ENCODE data around the gene RIC8A.
A peak's percentile ranks its signal among the peaks of the same experiment; 100 is the strongest.

The RIC8A gene

DNA sequence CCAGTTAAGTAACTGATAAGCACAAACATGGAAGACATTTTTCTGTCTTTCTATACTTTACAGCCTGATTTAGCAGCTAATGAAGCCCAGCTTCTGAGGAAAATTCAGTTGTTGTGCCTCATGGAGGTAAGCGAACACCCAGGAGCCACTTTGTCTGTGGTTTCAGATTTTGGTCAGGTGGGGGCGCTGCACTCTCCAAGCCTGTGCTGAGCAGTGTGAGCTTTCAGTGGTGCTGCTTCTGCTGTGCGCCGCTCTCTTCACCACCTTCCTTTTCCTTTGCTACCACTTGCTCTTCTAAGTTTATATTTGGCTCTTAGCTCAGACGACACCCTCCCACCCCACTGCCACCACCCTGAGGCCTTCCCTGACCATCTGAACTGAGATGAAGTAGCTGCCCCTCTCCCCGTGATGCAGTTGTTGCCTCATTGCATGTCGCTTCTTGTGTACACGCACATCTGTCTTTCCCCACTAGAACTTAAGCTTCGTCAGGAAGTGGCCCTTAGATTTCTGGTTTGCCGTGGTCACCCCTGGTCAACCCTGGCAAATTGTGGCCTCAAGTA, 43.3 kb downstream of the RIC8A start:
- peak; percentile 86 for DNase-seq

DNA sequence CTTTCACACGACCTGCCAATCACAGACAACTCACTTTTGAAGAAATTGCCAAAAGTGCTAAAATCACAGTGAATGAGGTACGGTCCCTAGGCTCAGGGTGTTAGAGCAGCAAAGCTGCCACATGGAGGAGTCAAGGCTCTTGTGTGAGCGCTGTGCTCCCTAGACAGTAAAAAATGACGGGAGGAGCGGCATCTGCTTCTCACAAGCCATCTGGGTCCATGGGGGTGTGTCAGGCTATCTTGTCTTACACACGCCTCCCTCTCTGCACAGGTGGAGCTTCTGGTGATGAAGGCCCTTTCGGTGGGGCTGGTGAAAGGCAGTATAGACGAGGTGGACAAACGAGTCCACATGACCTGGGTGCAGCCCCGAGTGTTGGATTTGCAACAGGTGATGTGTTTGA, 44.0 kb downstream of the RIC8A start:
- DNase-seq = peak; percentile 10

DNA sequence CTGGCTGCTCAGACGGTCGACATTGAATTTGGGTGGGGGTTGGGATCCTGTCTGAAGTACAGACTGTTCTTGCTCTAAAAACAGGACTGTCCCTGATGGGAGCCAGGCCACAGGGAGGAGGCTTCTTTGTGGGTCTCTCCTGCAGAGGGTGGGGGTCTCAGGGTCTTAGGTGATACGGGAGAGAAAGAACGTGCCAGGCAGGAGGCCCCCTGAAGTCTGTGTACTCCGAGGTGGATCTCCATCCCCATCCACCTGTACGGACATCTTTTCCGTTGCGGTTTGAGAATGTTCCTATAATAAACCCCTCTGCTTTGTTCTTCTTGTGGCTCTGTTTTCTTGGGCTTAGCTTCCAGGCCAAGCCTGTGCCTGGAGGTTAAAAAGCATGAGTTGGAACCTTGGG, 45.2 kb downstream of the RIC8A start:
- DNase-seq = no peak

GRCh38 chr11:253160-253885, 45.8 kb downstream of the RIC8A start:
- no peak for DNase-seq

- DNase-seq = no peak
Observed at GRCh38 chr11:253886-254270, 46.4 kb downstream of the RIC8A start.

- no peak for DNase-seq
Observed at GRCh38 chr11:255176-255575, 47.7 kb downstream of the RIC8A start.

GRCh38 chr11:255816-256215, 48.3 kb downstream of the RIC8A start:
- DNase-seq = no peak

DNA sequence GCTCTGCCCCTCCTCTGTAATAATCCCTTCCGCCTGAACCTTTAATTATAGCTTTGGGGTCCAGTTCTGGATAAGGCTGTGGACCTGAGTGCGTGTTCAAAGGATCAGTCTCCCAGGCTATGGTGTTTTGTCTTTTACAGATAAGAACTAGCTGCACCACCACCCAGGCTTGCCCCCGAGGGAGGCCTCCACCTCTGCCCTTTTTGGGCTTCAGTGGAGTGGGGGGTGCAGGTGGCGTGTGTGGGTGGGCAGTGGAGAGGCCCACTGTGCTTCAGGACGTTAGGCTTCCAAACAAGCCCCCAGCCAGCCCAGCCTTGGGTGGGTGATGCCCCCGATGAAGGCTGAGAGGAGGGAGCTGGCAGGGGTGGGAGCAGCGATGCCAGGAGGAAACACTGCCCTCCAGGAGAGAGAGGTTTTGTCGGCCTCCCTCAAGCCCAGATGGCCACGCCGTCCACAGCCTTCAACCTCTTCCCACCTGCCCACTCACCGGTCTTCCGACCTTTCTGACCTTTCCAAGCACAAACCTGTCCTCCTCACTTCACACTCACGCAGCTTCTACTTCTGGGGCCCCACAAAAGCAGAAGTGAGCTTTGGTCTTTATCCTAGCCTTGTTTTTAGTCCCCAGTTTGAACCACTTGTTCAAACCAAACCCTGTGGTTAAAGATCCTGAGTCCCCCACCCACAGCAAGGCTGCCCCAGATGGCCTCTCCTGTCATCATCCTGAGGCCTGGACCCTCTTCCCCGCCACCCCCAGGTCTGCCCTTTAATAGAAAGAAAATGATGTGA, 49.6 kb downstream of the RIC8A start:
- DNase-seq = no peak

- no peak for DNase-seq
Observed at GRCh38 chr11:257766-258493, 50.4 kb downstream of the RIC8A start.

DNA sequence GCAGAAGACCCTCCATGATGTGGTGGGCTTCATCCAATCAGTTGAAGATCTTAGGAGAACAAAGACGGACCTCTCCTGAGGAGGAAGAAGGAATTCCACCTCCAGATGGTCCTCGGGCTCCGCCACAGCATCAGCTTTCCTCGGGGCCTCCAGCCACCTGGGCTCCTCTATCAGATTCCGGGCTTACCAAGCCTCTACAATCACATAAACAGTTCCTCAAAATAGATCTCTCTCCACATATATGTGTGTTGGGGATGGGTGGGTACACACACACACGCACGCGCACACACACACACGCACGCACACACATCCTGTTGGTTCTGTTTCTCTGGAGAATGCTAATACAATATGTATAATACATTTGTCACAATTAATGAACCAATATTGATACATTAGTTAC, 51.9 kb downstream of the RIC8A start:
- no peak for DNase-seq

DNA sequence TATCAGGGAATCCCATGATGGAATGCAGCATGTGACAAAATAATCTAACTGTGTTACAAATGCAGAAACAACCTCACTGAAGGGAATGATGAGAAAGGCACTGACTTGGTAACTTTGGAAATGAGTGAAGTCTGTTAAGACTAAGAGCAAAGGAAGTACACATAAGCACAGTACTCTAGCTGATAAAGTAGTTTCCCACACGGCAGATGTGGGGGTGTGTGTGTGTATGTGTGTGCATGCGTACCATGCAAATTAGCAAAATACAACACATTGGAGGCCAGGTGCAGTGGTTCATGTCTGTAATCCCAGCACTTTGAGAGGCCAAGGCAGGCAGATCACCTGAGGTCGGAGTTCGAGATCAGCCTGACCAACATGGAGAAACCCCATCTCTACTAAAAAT, 54.1 kb downstream of the RIC8A start:
- DNase-seq = no peak
